ENCODE results near the gene CYLD.

CYLD gene

DNA sequence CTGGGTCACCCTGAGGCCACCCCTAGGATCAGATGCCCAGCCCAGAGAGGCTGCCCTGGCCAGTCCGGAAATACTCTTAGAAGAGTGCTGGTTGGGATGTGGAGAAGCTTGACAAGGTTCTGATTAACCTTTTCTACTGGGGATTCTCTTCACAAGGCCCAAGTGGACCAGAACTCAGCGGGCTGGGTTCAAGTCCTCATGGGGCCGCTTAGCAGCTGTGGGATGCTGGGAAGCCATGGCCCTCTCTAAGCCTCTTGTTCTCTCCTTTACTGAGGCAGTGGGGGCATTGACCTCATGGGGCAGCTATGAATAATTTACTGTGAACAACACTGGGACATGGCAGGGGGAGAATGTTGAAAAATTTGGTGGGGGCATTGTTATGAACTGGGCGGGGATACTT lies 92.8 kb downstream of the CYLD start:
- no peak overlapping the region for H3K27ac ChIP-seq
- no peaks in the 10 kb centered on the region for H3K27me3 ChIP-seq (ENCODE audit: control insufficient read depth, insufficient read depth, low read length)
- no peaks in the 10 kb centered on the region for H3K9me3 ChIP-seq (ENCODE audit: control insufficient read depth, low read length)
- H3K9ac ChIP-seq = no peak overlapping the region
- no peak overlapping the region for H3K4me3 ChIP-seq (ENCODE audit: low read depth, low read length)
- H2AFZ ChIP-seq = no peak overlapping the region
- no peaks in the 10 kb centered on the region for H3K36me3 ChIP-seq (ENCODE audit: control insufficient read depth, insufficient read depth, low read length)
- TF ChIP-seq, protein P1, sequence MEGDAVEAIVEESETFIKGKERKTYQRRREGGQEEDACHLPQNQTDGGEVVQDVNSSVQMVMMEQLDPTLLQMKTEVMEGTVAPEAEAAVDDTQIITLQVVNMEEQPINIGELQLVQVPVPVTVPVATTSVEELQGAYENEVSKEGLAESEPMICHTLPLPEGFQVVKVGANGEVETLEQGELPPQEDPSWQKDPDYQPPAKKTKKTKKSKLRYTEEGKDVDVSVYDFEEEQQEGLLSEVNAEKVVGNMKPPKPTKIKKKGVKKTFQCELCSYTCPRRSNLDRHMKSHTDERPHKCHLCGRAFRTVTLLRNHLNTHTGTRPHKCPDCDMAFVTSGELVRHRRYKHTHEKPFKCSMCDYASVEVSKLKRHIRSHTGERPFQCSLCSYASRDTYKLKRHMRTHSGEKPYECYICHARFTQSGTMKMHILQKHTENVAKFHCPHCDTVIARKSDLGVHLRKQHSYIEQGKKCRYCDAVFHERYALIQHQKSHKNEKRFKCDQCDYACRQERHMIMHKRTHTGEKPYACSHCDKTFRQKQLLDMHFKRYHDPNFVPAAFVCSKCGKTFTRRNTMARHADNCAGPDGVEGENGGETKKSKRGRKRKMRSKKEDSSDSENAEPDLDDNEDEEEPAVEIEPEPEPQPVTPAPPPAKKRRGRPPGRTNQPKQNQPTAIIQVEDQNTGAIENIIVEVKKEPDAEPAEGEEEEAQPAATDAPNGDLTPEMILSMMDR (IDR thresholded peaks at IDR 0.05) = no peak
- H3K79me2 ChIP-seq = no peaks in the 10 kb centered on the region
- H3K4me2 ChIP-seq (ENCODE audit: low read length) = no peak overlapping the region
- H3K4me1 ChIP-seq = no peaks in the 10 kb centered on the region

DNA sequence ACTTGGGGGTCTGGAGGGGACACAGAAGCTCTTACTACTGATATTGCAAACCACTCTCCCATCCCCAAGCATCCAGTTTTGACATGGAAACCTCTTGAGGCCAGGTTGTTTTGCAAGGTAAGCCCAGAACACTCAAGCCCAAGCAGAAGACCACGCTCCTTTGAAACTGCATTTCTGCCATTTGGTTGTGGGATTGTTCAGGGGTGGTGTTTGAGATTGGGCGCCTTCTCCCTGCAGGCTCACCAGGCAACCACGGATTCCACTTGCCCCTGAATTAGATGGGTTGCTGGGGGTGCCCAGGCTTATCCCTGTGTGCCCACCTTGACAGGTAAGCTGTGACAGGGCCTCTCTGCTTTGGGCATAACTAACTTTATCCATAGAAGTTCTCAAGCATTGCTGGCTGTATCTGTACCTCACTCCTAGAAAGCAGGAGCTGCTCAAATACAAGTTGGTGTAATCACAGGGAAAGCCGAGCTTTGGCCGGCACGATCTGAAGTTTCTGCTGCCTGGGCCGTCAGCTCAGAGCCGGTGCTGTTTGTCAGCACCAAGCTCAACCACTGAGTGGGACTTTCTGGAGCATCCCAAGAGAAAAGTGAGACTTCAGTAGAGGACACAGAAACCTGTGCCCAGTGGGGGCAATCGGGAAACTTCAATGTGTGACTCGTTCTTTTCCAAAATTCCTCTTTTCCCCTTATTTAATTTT lies 93.6 kb downstream of the CYLD start:
- Histone ChIP-seq H3K79me2 (no peaks in the 10 kb centered on the region), H2AFZ (no peak overlapping the region), H3K4me1 (no peaks in the 10 kb centered on the region), H3K27me3 (ENCODE audit: control insufficient read depth, insufficient read depth, low read length) (no peaks in the 10 kb centered on the region), H3K27ac (no peak overlapping the region), H3K9me3 (ENCODE audit: control insufficient read depth, low read length) (no peaks in the 10 kb centered on the region), H3K4me2 (ENCODE audit: low read length) (no peak overlapping the region), H3K9ac (no peak overlapping the region), H3K36me3 (ENCODE audit: control insufficient read depth, insufficient read depth, low read length) (no peaks in the 10 kb centered on the region), H3K4me3 (ENCODE audit: low read depth, low read length) (no peak overlapping the region)
- TF ChIP-seq, protein P1 (IDR thresholded peaks at IDR 0.05) = no peak

DNA sequence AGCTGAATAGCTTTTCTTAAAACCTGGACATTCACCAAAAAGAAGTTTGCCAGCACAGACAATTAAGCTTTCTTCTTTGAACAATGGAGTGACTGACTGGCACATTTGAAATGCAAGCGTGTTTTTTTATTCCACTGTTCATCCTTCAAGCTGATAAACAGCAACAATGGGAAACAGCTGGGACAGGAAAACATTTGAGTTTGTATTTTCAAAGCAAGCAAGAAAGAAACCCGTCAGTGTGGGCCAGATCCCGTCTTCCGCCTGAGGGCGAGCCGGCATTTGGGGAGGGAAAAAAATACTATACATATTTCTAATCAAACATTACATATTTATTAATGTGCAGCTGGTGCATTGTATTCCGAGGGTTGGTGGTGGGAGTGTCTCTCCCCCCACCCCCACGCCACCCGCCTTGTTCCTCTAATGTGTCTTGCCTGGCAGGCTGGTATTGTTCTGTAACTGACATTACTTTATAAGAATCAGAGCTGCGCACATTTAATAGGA lies 94.3 kb downstream of the CYLD start:
- no peak overlapping the region for H2AFZ ChIP-seq
- no peaks in the 10 kb centered on the region for H3K79me2 ChIP-seq
- TF ChIP-seq, protein P1 (IDR thresholded peaks at IDR 0.05) = no peak
- H3K36me3 ChIP-seq (ENCODE audit: control insufficient read depth, insufficient read depth, low read length) = no peaks in the 10 kb centered on the region
- no peak overlapping the region for H3K9ac ChIP-seq
- H3K27ac ChIP-seq = no peak overlapping the region
- H3K27me3 ChIP-seq (ENCODE audit: control insufficient read depth, insufficient read depth, low read length) = no peaks in the 10 kb centered on the region
- H3K4me3 ChIP-seq (ENCODE audit: low read depth, low read length) = no peak overlapping the region
- H3K4me1 ChIP-seq = peaks cover 4% of the 10 kb centered on the region
- H3K9me3 ChIP-seq (ENCODE audit: control insufficient read depth, low read length) = no peaks in the 10 kb centered on the region
- H3K4me2 ChIP-seq (ENCODE audit: low read length) = no peak overlapping the region

DNA sequence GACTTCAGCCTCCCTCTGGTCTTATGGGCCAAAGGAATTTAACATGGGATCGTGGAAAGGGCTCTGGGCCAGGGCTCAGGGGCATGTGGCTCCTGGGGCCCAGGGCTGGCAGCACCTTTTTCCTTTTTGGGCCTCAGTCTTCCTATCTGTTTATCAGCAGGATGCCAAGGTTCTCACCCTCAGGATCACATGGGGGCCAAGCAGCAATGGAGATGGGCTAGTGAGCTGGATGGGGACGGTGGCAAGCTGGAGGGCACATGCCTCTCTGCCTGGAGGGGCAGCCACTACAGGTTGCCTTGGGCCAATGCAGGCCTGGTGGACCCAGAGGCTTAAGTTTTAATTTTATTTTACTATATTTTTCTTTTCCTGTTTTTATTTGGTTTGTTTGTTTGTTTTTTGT lies 95.4 kb downstream of the CYLD start:
- Histone ChIP-seq H3K36me3 (ENCODE audit: control insufficient read depth, insufficient read depth, low read length) (no peaks in the 10 kb centered on the region), H3K27ac (no peak overlapping the region), H3K4me1 (peaks cover 4% of the 10 kb centered on the region), H2AFZ (no peak overlapping the region), H3K9me3 (ENCODE audit: control insufficient read depth, low read length) (no peaks in the 10 kb centered on the region), H3K9ac (no peak overlapping the region), H3K4me2 (ENCODE audit: low read length) (no peak overlapping the region), H3K27me3 (ENCODE audit: control insufficient read depth, insufficient read depth, low read length) (no peaks in the 10 kb centered on the region), H3K4me3 (ENCODE audit: low read depth, low read length) (no peak overlapping the region), H3K79me2 (no peaks in the 10 kb centered on the region)
- TF ChIP-seq, protein P1 (IDR thresholded peaks at IDR 0.05) = no peak

DNA sequence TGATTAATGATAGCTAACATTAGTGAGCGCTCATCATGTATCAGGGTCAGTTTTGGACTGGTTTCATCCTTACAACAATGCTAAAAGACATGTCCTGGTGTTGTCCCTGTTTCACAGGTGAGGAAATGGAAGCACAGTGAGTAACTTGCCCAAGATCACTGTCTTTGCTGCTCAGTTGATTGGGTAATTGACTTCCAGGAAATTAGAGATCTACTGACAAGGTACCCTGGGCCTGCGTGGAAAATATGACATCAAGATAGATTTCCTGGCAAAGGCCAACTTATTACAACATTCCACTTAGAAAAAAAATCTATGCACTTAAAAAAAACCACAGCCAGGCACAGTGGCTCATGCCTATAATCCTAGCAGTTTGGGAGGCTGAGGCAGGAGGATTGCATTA lies 96.3 kb downstream of the CYLD start:
- H3K27ac ChIP-seq = no peak overlapping the region
- no peak overlapping the region for H3K4me3 ChIP-seq (ENCODE audit: low read depth, low read length)
- no peak overlapping the region for H2AFZ ChIP-seq
- no peak overlapping the region for H3K4me2 ChIP-seq (ENCODE audit: low read length)
- H3K27me3 ChIP-seq (ENCODE audit: control insufficient read depth, insufficient read depth, low read length) = no peaks in the 10 kb centered on the region
- H3K9ac ChIP-seq = no peak overlapping the region
- TF ChIP-seq, protein P1 (IDR thresholded peaks at IDR 0.05) = no peak
- H3K4me1 ChIP-seq = peaks cover 4% of the 10 kb centered on the region
- H3K9me3 ChIP-seq (ENCODE audit: control insufficient read depth, low read length) = no peaks in the 10 kb centered on the region
- no peaks in the 10 kb centered on the region for H3K79me2 ChIP-seq
- no peaks in the 10 kb centered on the region for H3K36me3 ChIP-seq (ENCODE audit: control insufficient read depth, insufficient read depth, low read length)

Data from parathyroid adenoma (tissue), 2 donors.